Measurements from ENCODE around the gene PPFIBP1. TPM values are rescaled to one million over a fixed set of nuclear protein-coding genes. Genes with fewer than 3 reads are reported as not detected.

The PPFIBP1 gene
- total RNA-seq, 1 donor from 2014 or later, result 102 TPM

DNA sequence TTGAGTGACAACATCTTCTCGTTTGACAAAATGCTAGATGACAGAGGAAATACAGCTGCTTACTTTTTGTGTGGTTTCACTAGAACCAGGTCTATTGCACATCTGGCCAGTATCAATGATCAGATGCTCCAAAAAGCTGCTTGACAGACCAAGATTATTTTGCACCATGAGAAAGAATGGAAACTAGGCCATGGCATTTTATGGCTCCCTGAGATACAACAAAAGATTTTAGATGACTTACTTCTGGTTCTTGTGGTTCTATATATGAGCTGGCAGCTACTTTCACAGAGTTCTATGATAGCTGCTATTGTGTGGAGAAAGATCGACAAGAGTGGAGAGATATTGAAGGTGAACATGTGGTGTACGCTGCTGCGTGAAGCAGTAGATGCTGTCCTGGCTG, 25.9 kb upstream of the PPFIBP1 start:
- H3K27ac Mint-ChIP-seq, result no peak overlapping the region

GRCh38 chr12:27498761-27499160, 25.2 kb upstream of the PPFIBP1 start:
- H3K4me3 Mint-ChIP-seq, result no peak overlapping the region
- peaks cover 11% of the 10 kb centered on the region for H3K9me3 Mint-ChIP-seq
- H3K27me3 Mint-ChIP-seq (ENCODE audit: low read depth), result no peaks in the 10 kb centered on the region
- DNase-seq (ENCODE audit: low spot score in 2 of 2, unreplicated experiment in 2 of 2), result no peak
- H3K4me1 Mint-ChIP-seq, result peaks cover 4% of the 10 kb centered on the region
- H3K27ac Mint-ChIP-seq, result no peak overlapping the region
- no peaks in the 10 kb centered on the region for H3K36me3 Mint-ChIP-seq
- TF ChIP-seq CTCF (IDR thresholded peaks at IDR 0.05; ENCODE audit: unreplicated experiment), result no peak

More for the DNA sequence above, 25.9 kb upstream of the PPFIBP1 start:
- Mint-ChIP-seq H3K4me1 (peaks cover 7% of the 10 kb centered on the region), H3K9me3 (peaks cover 11% of the 10 kb centered on the region), H3K27me3 (ENCODE audit: low read depth) (no peaks in the 10 kb centered on the region), H3K4me3 (no peak overlapping the region), H3K36me3 (no peaks in the 10 kb centered on the region)
- no peak for DNase-seq (ENCODE audit: low spot score in 2 of 2, unreplicated experiment in 2 of 2)
- TF ChIP-seq CTCF (IDR thresholded peaks at IDR 0.05; ENCODE audit: unreplicated experiment), result no peak

DNA sequence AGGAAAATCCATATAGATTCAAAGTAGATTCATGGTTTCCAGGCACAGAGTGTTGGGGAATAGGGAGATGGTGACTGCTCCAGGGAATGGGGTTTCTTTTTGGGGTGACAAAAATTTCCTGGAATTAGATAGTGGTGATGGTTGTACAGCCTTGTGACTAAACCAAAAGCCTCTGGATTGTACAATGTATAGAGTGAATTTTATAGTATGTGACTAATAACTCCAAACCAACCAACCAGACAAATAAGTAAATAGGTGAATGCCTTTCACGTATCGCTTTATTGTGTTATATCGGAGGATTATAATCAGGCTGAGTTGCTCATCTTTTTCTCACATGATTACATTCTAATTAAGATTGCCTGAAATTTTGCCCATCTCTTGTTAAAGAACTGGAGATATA, 24.6 kb upstream of the PPFIBP1 start:
- Mint-ChIP-seq H3K9me3 (peaks cover 11% of the 10 kb centered on the region), H3K4me1 (no peaks in the 10 kb centered on the region), H3K27ac (no peak overlapping the region), H3K27me3 (ENCODE audit: low read depth) (no peaks in the 10 kb centered on the region), H3K36me3 (no peaks in the 10 kb centered on the region), H3K4me3 (no peak overlapping the region)
- TF ChIP-seq CTCF (IDR thresholded peaks at IDR 0.05; ENCODE audit: unreplicated experiment), result no peak
- DNase-seq (ENCODE audit: low spot score in 2 of 2, unreplicated experiment in 2 of 2), result no peak

DNA sequence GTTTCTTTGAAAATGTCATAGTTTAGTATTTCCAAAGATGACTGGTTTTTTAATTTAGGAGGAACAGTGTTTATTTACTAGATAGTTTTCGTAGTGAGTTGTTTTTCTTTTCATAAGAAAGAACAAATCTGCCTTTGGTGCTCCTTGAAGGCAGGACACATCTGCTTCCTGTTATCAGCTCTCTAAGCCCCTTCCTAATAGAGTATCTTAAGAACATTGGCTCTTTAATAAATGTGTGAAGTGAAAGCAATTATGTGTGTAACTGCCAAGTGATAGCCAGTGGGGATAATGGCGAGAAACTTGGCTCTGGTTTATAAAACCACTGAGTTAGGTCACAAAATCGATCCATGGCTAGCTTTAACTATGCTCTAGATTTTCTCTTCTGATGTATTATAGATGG, 23.5 kb upstream of the PPFIBP1 start:
- peaks cover under 1% of the 10 kb centered on the region for H3K4me1 Mint-ChIP-seq
- H3K4me3 Mint-ChIP-seq, result no peak overlapping the region
- no peaks in the 10 kb centered on the region for H3K36me3 Mint-ChIP-seq
- H3K9me3 Mint-ChIP-seq, result peaks cover 11% of the 10 kb centered on the region
- DNase-seq (ENCODE audit: low spot score in 2 of 2, unreplicated experiment in 2 of 2), result no peak
- TF ChIP-seq CTCF (IDR thresholded peaks at IDR 0.05; ENCODE audit: unreplicated experiment), result no peak
- no peak overlapping the region for H3K27ac Mint-ChIP-seq
- H3K27me3 Mint-ChIP-seq (ENCODE audit: low read depth), result no peaks in the 10 kb centered on the region

- H3K9me3 Mint-ChIP-seq, result peaks cover 15% of the 10 kb centered on the region
Observed at GRCh38 chr12:27502021-27502435, 22.0 kb upstream of the PPFIBP1 start.

More at GRCh38 chr12:27502021-27502435, 22.0 kb upstream of the PPFIBP1 start:
- H3K4me3 Mint-ChIP-seq, result no peak overlapping the region
- peaks cover 3% of the 10 kb centered on the region for H3K4me1 Mint-ChIP-seq
- no peaks in the 10 kb centered on the region for H3K36me3 Mint-ChIP-seq
- no peak for TF ChIP-seq CTCF (IDR thresholded peaks at IDR 0.05; ENCODE audit: unreplicated experiment)
- no peaks in the 10 kb centered on the region for H3K27me3 Mint-ChIP-seq (ENCODE audit: low read depth)
- no peak overlapping the region for H3K27ac Mint-ChIP-seq
- DNase-seq (ENCODE audit: low spot score in 2 of 2, unreplicated experiment in 2 of 2), result no peak
